ENCODE measurements around the gene ZNF592. TPM values are rescaled to one million over a fixed set of nuclear protein-coding genes. Genes with fewer than 3 reads are reported as not detected.

ZNF592 gene
- total and polyA plus RNA-seq, 9 of the 15 experiments (the other 6 are each of a cell fraction or from before 2014, with no cell fraction given), result 0.88 to 23.8 (median 7.4) TPM

- no peak for TF ChIP-seq ZBTB49 (CRISPR knock-in tag; IDR thresholded peaks at IDR 0.05; ENCODE audit: borderline replicate concordance)
- TF ChIP-seq IRF2 (CRISPR knock-in tag; IDR thresholded peaks at IDR 0.05), result no peak
- no peak for TF ChIP-seq STAT5B (CRISPR knock-in tag; IDR thresholded peaks at IDR 0.05)
Measured at GRCh38 chr15:84760219-84760618, 11.8 kb downstream of the ZNF592 start (continued).

GRCh38 chr15:84761607-84762131 lies 13.3 kb downstream of the ZNF592 start:
- TF ChIP-seq MITF (IDR thresholded peaks at IDR 0.05), result no peak
- no peak for TF ChIP-seq NUFIP1 (IDR thresholded peaks at IDR 0.05; ENCODE audit: partially characterized antibody)
- TF ChIP-seq BRCA1 (IDR thresholded peaks at IDR 0.05), result no peak
- no peak for TF ChIP-seq BRCA1 (CRISPR knock-in tag; IDR thresholded peaks at IDR 0.05)
- TF ChIP-seq ZNF212 (CRISPR knock-in tag; IDR thresholded peaks at IDR 0.05), result no peak
- peak; percentile 31; the same call in 1 of the 2 replicates for TF ChIP-seq ATF3 (IDR thresholded peaks at IDR 0.05)
- no peak for TF ChIP-seq ATF3 (CRISPR knock-in tag; conservative IDR thresholded peaks at IDR 0.05)
- TF ChIP-seq FOSL1 (tag; conservative IDR thresholded peaks at IDR 0.05), result peak; percentile 36; the same call in 1 of the 2 replicates
- TF ChIP-seq MEIS2 (IDR thresholded peaks at IDR 0.05; ENCODE audit: partially characterized antibody), result no peak
- TF ChIP-seq EP400 (IDR thresholded peaks at IDR 0.05), result no peak
- WGBS (ENCODE audit: insufficient coverage, low coverage, missing lambda C conversion rate), result 37% methylated on average over 4 of the region's 4 CpGs
- BruUV-seq (replicated peaks), result no TSS peak
- in situ Hi-C loops (cut with MboI) (no loop called here), intact Hi-C loops (cut with micrococcal nuclease) (no loop called here)
- Histone ChIP-seq H3K36me3 (ENCODE audit: control insufficient read depth, insufficient read depth, low read length) (peaks cover 24% of the 10 kb centered on the region), H3K9me1 (ENCODE audit: control insufficient read depth, insufficient read depth, low read length) (peaks cover 15% of the 10 kb centered on the region), H3K4me2 (ENCODE audit: insufficient read depth, low read length) (no peak overlapping the region), H3K9me3 (replicated peaks; ENCODE audit: control insufficient read depth, insufficient read depth, low read depth, low read length) (no peaks in the 10 kb centered on the region), H3K4me3 (no peak overlapping the region), H2AFZ (ENCODE audit: low read depth, low read length) (no peak overlapping the region), H3K79me2 (ENCODE audit: control insufficient read depth, insufficient read depth, low read length) (peaks cover 88% of the 10 kb centered on the region), H3K27me3 (ENCODE audit: control insufficient read depth in 2 of 2, insufficient read depth in 2 of 2, low read length in 2 of 2) (no peaks in the 10 kb centered on the region), H4K20me1 (replicated peaks; ENCODE audit: control insufficient read depth, insufficient read depth, low read length) (peaks cover 37% of the 10 kb centered on the region), H3K9ac (ENCODE audit: insufficient read depth in 1 of 2, low read depth in 2 of 2, low read length in 2 of 2) (peak overlapping the region in 1 of 2 experiments; percentile 32; a peak in 1 of 4 replicates), H3K27ac (ENCODE audit: extremely low read depth, low read depth, low read length) (no peak overlapping the region), H3K4me1 (replicated peaks in 1 of 2; ENCODE audit: control insufficient read depth in 2 of 2, insufficient read depth in 2 of 2, low read length in 2 of 2) (peaks cover 8 to 12% of the 10 kb centered on the region in 2 experiments; a peak in 2 of 5 replicates)
- CTCF ChIA-PET (ENCODE audit: low intra/inter-chr PET ratio), result no interaction called here
- POLR2A ChIA-PET, result no interaction called here
- FAIRE-seq, result peak; percentile 23
- ATAC-seq, result no peak
- no peak for DNase-seq (ENCODE audit: extremely low read depth in 1 of 4, low spot score in 3 of 4)

All from K562 (cell line).